ENCODE measurements around the gene GKAP1.
"Not testable (repeated sequence)": the region's sequence is repeated elsewhere in the genome, so short reads cannot be mapped to it uniquely, and the experiment has no call there.

- TF ChIP-seq CTCF, POLR2A (IDR thresholded peaks at IDR 0.05): not testable (repeated sequence)
Observed at GRCh38 chr9:83803941-83804340, 13.6 kb downstream of the GKAP1 start.

Data from uterus (tissue), 2 donors.